Measurements from ENCODE around the gene FBLN1. TPM values are rescaled to one million over a fixed set of nuclear protein-coding genes. Genes with fewer than 3 reads are reported as not detected.

Gene FBLN1
- total and polyA plus RNA-seq, 9 of the 15 experiments (the other 6 are each of a cell fraction or from before 2014, with no cell fraction given) = 0.66 TPM; not detected in 8

GRCh38 chr22:45521178-45521577 lies 18.5 kb downstream of the FBLN1 start:
- Histone ChIP-seq H3K27ac (ENCODE audit: extremely low read depth, low read depth, low read length) (no peak overlapping the region), H3K9me1 (ENCODE audit: control insufficient read depth, insufficient read depth, low read length) (no peaks in the 10 kb centered on the region), H3K4me1 (replicated peaks in 1 of 2; ENCODE audit: control insufficient read depth in 2 of 2, insufficient read depth in 2 of 2, low read length in 2 of 2) (no peaks in the 10 kb centered on the region), H3K4me3 (no peak overlapping the region), H3K27me3 (ENCODE audit: control insufficient read depth in 2 of 2, insufficient read depth in 2 of 2, low read length in 2 of 2) (peaks cover 12 to 72% of the 10 kb centered on the region in 2 experiments), H3K36me3 (ENCODE audit: control insufficient read depth, insufficient read depth, low read length) (no peaks in the 10 kb centered on the region), H4K20me1 (replicated peaks; ENCODE audit: control insufficient read depth, insufficient read depth, low read length) (no peaks in the 10 kb centered on the region; the same call in 1 of the 2 replicates), H3K9ac (ENCODE audit: insufficient read depth in 1 of 2, low read depth in 2 of 2, low read length in 2 of 2) (no peak overlapping the region), H2AFZ (ENCODE audit: low read depth, low read length) (no peak overlapping the region), H3K9me3 (replicated peaks; ENCODE audit: control insufficient read depth, insufficient read depth, low read depth, low read length) (no peaks in the 10 kb centered on the region), H3K4me2 (ENCODE audit: insufficient read depth, low read length) (no peak overlapping the region), H3K79me2 (ENCODE audit: control insufficient read depth, insufficient read depth, low read length) (no peaks in the 10 kb centered on the region)
- ChIA-PET CTCF (ENCODE audit: low intra/inter-chr PET ratio) (interaction anchor here (0.6 kb wide), 1 partner anchor 18 kb away, joined by 3 read pairs; the partner anchor contains the start of gene FBLN1), POLR2A (interaction anchor here (0.7 kb wide), 1 partner anchor 1021 kb away, joined by 3 read pairs; no protein-coding TSS in a partner anchor)
- ATAC-seq (no peak), DNase-seq (ENCODE audit: extremely low read depth in 1 of 4, low spot score in 3 of 4) (no peak), FAIRE-seq (no peak)
- intact Hi-C loops (cut with micrococcal nuclease) (no loop called here), in situ Hi-C loops (cut with MboI) (no loop called here)
- no TSS peak for BruUV-seq (replicated peaks)
- no peak for TF ChIP-seq ZNF512 (tag; IDR thresholded peaks at IDR 0.05)
- no peak for TF ChIP-seq NFXL1 (CRISPR knock-in tag; IDR thresholded peaks at IDR 0.05)
- no peak for TF ChIP-seq ZNF740 (CRISPR knock-in tag; IDR thresholded peaks at IDR 0.05)
- TF ChIP-seq ZNF740 (tag; IDR thresholded peaks at IDR 0.05) = no peak
- TF ChIP-seq ZNF778 (CRISPR knock-in tag; IDR thresholded peaks at IDR 0.05) = no peak
- TF ChIP-seq FIP1L1 (IDR thresholded peaks at IDR 0.05; ENCODE audit: low read depth, low read length, poor library complexity, severe bottlenecking) = no peak
- TF ChIP-seq GTF2A2 (tag; IDR thresholded peaks at IDR 0.05) = no peak
- TF ChIP-seq MAX (CRISPR knock-in tag; IDR thresholded peaks at IDR 0.05) = no peak
- WGBS (ENCODE audit: insufficient coverage, low coverage, missing lambda C conversion rate) = 0% methylated on average over 3 of the region's 5 CpGs

Measured in K562 (cell line).